GM21619 (cell line): ENCODE measurements around the gene MCMBP.
"Not testable (repeated sequence)": the region's sequence is repeated elsewhere in the genome, so short reads cannot be mapped to it uniquely, and the experiment has no call there.

Experiments used
- ATAC-seq: cut with Tn5 transposase; IDR thresholded peaks from one replicate; pipeline ENCODE4 v1.9.1; 2021; ENCODE audit not compliant: unreplicated experiment

The MCMBP gene

GRCh38 chr10:119878524-119878923 is 5.9 kb upstream of the MCMBP start:
- no peak for ATAC-seq

DNA sequence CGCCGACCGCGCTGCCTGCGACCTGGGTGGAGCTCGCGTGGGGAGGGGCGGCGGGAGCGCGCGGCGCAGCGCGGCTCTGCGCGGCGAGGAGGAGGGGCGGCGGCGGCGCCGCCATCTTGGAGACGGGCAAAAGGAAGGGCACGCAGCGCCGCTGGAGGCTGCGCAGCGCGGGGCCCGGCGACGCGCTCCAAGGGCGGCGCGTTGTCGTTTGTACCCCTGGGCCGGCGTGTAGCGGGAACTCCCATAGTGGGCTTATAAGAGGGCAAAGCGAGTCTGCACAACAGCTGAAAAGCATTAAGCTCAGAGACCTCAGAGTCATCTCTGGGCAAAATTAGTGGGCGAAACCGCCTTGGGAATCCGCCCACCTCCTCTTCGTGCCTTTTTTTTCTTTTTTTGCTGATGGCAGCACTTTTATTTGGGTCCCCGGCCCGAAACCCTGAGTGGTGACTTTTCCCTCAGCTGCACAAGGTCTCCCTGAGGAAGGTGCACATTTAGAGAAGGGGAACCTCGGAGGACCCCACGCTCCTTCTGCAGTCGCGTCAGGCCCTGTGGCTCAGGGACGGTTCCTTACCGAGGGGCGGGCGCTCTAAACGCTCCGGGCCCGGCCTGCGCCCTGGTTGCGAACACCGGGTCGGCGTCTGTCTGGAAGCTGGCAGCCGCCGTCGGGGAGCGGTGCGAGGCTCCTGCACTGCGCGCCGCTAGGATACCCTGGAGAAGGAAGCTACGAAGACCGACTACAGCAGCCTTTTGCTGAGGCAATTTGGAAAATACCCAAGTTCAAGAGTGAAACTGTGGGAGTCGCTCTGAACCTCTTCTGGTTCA is 428 bp upstream of the MCMBP start:
- ATAC-seq: peak; percentile 89

- peak; percentile 39 for ATAC-seq
Measured at GRCh38 chr10:119871881-119872609, 598 bp downstream of the MCMBP start.

GRCh38 chr10:119869398-119869797 is 3.2 kb downstream of the MCMBP start:
- not testable (repeated sequence) for ATAC-seq

GRCh38 chr10:119867317-119867716 is 5.3 kb downstream of the MCMBP start:
- ATAC-seq: no peak

GRCh38 chr10:119865699-119866240 is 6.9 kb downstream of the MCMBP start:
- no peak for ATAC-seq

GRCh38 chr10:119863951-119864565 is 8.6 kb downstream of the MCMBP start:
- no peak for ATAC-seq

DNA sequence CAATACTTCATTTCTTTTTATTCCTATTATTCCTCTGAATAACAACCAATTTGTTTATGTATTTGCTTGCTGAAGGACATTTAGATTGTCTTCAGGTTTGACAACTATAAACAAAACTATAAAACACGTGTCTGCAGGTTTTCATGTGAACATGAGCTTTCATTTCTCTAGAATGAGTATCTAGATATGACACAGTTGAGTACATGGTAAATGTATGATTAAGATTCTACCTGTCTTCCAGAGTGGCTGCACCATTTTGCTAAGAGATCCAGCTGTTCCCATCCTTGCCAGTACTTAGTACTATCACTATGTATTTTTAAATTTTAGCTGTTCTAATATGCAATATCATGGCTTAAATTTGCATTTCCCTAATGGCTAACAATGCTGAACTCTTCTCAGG is 10.1 kb downstream of the MCMBP start:
- ATAC-seq: no peak

DNA sequence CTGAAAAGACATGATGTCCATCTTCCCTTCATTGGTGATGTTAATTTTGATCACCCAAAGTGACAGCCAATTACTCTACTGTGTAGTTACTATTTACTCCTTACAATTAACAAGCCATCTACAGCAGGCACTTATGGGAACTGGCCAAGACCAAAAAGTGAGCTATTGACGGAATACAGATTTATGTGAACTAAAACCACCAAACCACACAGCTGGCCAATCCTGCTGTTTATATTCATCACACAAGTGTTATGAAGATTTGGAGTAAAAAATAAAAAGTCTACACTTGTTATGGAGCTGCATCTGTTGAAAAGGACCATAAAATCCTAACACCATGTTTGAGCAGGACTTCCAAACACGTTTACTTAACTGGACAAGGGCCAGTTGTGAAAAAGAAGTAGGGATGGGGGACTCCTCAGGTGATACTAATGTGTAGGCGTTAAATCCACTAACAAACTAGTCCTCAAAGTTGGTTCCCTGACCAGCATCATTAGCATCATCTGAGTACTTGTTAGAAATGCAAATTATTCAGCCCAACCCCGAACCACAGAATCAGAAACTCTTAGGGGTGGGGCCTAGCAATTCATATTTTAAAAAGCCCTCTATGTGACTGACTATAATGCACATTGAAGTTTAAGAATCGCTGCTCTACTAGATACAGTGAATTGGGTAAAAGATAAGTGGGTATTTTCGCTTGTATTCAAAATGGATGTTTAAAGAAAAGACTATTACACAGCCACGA is 11.6 kb downstream of the MCMBP start:
- no peak for ATAC-seq

DNA sequence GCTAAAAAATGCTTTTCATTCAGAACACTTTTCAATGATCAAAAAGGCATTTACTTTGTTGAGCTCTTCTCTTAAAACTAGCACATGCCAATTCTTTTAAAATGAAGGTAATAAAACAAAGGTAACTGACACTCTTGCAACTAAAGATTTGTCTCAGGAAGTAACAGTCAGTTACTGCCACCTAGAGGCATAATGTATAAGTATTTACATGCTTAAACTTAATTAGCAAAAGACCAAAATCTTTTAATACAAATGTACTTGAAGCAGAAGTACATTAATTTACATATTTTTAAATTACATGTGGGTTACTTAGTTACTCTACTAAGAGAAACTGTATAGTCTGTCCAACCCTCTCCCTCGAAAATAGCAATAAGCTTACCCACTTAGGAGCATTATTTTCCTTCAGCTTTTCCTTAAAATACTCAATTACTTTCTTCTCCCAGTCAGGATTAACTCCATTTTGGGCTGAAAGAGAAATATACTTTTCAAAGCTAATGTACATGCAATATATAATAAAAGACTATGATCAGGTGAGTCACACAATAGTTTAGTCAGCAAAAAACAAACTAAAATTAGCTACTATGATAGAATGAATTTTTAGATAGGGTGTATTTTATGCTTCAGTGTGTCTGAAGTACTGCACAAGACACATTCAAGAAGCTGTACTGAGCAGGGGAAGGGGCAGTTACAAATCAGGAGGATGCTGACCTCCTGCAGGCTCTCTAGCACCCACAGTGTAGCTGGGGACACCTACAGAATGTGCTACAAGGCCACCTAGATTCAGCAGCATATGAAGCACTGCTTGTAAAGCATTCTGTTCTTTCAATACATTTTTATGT is 13.0 kb downstream of the MCMBP start:
- ATAC-seq: no peak

- no peak for ATAC-seq
Measured at GRCh38 chr10:119858063-119858462, 14.6 kb downstream of the MCMBP start.

DNA sequence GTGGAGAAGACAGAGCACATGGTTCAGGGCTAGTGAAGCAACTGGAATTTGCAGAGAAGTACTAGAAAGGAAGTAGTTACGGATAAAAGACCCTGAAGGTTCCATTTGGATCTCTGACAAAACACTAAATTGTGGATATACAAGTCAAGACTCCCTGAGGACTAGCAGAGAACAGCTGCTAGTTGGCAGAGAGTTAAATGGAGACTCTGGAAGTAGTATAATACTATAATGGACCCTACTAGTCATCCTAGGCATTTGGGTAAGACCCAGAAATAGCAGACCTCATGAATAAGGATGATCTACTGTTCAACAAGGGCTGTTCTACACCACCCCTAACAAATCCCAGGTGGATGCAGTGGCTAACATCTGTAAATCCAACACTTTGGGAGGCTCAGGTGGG is 19.1 kb downstream of the MCMBP start:
- no peak for ATAC-seq

GRCh38 chr10:119852822-119853221 is 19.8 kb downstream of the MCMBP start:
- no peak for ATAC-seq

- ATAC-seq: no peak
Measured at GRCh38 chr10:119852277-119852676, 20.4 kb downstream of the MCMBP start.

DNA sequence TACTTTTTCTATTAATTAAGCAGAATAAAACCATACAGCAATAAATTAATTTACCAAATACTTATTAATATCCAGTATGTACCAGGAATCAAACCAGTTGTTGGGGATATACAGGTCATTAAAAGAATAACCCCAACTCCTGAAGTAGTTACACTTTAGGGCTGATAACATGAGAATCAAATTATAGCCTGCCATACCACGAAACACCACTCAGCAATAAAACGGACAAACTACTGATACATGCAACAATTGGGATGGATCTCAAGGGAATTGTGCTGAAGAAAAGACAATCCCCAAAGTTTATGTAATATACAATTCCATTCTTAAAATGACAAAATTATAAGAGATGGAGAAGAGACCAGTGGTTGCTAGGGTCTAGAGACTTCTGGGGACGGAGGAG is 22.7 kb downstream of the MCMBP start:
- ATAC-seq: no peak

DNA sequence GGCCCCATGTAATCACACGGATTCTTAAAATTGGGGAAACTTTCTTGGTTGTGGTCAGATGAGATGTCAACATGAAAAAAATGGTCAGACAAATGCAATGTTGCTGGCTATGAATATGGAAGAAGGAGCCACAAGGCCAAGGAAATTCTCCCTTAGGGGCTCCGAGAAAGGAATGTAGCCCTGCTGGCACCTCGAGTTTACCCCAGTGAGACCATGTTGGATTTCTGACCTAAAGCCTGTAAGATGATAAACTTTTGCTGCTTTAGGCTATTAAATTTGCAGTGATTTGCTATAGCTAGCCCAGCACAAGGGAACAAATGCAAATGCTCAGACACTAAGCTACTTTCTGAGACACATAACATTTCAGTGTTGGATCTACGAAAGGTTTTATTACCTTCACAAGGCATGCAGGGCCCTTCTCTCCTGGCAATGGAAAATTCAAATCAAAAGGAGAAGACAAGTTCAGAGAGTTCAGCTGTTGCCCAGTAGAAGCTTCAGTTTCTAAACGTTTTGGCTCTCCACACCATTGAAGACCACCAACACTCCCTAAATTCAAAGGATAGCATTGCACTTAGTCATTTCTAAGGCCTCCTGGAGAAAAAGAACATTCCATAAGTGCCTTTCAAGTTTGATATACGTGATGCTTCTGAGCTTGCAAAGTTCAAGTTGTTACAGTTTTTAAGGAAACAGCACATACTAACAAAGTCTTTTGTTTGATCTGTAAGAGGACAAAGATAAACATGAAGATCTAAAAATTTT is 23.4 kb downstream of the MCMBP start:
- ATAC-seq: no peak

DNA sequence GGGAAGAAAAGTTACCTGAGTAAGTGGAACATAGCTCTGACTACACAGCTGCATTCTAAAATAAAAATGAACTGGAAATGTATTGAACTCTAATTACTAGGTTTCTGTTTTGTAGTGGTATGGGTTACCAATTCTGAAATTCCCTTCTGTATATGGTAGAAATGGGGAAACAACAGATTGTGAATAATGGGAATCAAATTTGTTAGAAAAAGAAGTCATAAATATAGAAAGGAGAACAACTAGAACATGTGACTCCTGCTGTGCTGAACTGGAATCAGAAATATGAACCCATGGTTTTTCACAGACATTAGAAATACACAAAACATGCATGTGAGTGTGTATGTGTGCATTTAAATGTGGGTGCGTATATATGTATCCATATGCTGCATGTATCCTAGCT is 27.0 kb downstream of the MCMBP start:
- no peak for ATAC-seq

- ATAC-seq: no peak
Measured at GRCh38 chr10:119834188-119834587, 38.5 kb downstream of the MCMBP start.

DNA sequence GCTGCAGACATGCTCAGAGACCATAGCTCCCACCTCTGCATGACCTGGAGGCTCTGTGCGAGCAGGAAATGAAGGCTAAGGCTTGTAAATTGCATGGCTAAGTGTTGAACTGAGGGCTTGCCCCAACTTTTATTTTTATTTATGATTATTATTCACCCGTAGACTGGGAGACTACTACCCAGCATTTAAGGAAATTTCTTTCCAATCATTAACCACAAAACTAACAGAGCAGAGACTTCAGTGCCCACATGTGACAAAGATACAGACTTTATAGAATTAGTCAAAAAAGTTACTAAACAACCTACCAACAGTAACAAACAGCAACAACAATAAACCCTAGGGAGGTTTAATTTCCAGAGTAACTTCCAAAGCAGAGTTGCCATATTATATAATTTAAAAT is 39.7 kb downstream of the MCMBP start:
- no peak for ATAC-seq
